B cell (primary cell): ENCODE data around the gene TENM3.

Experiments
- EZH2 ChIP-seq: IDR thresholded peaks from 2 replicates; pipeline ENCODE4 v1.6.1; 2012; ENCODE audit warnings: borderline replicate concordance, low read depth, mild to moderate bottlenecking, moderate library complexity, low read length; ENCODE audit not compliant: insufficient read depth, poor library complexity, severe bottlenecking
- TF ChIP-seq, protein P1 (sequence below): fragments of 200-600 bp; IDR thresholded peaks from one replicate; pipeline ENCODE4 v1.8.0; 2022; ENCODE audit warnings: antibody characterized with exemption, mild to moderate bottlenecking

DNA sequence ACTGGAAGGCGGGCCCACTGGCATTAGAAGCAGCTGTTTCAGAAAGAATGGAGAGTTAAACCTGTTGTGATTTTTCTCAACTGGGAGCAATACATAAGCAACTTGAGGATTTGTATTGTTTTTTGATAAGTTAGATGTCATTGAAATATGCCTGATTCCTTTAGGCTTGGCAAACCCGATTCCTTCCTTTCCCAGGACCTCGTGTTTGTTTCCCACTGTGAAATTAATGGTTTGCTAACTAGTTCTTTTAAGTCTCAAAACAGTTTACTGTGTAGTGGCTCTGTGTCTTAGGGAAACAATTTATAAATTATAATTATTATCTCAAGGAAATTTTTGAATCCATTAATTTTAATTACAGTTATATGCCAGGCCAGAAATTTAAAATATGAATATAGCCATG is 456.0 kb downstream of the TENM3 start:
- TF ChIP-seq, protein P1, sequence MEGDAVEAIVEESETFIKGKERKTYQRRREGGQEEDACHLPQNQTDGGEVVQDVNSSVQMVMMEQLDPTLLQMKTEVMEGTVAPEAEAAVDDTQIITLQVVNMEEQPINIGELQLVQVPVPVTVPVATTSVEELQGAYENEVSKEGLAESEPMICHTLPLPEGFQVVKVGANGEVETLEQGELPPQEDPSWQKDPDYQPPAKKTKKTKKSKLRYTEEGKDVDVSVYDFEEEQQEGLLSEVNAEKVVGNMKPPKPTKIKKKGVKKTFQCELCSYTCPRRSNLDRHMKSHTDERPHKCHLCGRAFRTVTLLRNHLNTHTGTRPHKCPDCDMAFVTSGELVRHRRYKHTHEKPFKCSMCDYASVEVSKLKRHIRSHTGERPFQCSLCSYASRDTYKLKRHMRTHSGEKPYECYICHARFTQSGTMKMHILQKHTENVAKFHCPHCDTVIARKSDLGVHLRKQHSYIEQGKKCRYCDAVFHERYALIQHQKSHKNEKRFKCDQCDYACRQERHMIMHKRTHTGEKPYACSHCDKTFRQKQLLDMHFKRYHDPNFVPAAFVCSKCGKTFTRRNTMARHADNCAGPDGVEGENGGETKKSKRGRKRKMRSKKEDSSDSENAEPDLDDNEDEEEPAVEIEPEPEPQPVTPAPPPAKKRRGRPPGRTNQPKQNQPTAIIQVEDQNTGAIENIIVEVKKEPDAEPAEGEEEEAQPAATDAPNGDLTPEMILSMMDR, result no peak
- no peak for TF ChIP-seq EZH2
